ENCODE measurements around the gene SMAD7.

SMAD7 gene

DNA sequence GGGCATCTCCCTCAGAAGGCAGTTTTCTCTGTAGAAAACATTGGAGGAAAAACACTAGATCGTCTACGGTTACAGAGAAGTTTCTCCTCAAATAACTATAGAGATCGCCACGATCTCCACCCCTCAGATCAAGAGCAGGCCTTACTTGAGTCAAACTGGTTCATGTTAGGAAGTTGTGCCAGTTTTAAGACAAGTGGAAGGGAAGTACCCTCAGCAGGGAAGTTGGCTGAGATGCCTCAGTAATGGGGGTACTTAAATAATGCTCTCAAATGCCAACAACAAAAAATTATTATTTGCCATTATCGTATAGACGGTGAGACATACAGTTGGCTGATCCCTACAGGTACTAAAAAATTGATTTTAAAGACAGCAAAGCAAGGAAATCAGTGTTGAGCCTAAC, 8.2 kb upstream of the SMAD7 start:
- TF ChIP-seq, protein P1, sequence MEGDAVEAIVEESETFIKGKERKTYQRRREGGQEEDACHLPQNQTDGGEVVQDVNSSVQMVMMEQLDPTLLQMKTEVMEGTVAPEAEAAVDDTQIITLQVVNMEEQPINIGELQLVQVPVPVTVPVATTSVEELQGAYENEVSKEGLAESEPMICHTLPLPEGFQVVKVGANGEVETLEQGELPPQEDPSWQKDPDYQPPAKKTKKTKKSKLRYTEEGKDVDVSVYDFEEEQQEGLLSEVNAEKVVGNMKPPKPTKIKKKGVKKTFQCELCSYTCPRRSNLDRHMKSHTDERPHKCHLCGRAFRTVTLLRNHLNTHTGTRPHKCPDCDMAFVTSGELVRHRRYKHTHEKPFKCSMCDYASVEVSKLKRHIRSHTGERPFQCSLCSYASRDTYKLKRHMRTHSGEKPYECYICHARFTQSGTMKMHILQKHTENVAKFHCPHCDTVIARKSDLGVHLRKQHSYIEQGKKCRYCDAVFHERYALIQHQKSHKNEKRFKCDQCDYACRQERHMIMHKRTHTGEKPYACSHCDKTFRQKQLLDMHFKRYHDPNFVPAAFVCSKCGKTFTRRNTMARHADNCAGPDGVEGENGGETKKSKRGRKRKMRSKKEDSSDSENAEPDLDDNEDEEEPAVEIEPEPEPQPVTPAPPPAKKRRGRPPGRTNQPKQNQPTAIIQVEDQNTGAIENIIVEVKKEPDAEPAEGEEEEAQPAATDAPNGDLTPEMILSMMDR (IDR thresholded peaks at IDR 0.05) = no peak
- TF ChIP-seq ZFX (IDR thresholded peaks at IDR 0.05; ENCODE audit: borderline replicate concordance) = no peak
- no peak overlapping the region for H3K27ac ChIP-seq

DNA sequence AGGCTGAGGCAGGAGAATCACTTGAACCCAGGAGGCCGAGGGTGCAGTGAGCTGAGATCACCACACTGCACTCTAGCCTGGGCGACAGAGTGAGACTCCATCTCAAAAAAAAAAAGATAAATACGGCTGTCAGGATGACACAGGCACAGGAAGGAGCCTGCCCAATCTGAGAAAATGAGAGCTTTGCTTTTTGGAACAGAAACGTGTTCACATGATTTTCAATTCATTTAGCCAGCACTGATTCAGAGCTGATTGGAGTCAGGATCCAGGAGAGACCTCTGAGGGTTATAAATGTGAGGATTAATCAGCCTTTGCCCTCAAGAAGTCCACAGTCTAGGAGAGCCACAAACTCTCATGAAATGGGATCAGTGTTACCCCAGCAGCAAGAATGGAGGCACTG, 6.9 kb upstream of the SMAD7 start:
- TF ChIP-seq, protein P1 (IDR thresholded peaks at IDR 0.05) = no peak
- TF ChIP-seq ZFX (IDR thresholded peaks at IDR 0.05; ENCODE audit: borderline replicate concordance) = no peak
- no peak overlapping the region for H3K27ac ChIP-seq

DNA sequence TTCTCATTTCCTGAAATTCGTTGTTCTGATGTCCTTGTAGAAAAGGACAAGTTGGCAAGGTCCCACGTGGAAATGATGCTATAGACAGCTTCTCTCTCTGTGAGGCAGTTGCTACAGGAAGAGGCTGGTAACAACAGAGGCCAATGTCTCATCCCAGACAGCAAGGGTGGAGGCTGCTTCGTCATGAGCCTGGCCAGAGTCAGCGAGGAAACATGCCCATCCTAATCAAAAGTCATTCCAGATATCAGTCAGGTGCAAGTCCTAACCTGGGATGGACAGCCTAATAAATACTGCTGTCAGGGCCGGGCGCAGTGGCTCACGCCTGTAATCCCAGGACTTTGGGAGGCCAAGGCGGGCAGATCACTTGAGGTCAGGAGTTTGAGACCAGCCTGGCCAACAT, 6.4 kb upstream of the SMAD7 start:
- H3K27ac ChIP-seq = no peak overlapping the region
- no peak for TF ChIP-seq ZFX (IDR thresholded peaks at IDR 0.05; ENCODE audit: borderline replicate concordance)
- TF ChIP-seq, protein P1 (IDR thresholded peaks at IDR 0.05) = no peak

DNA sequence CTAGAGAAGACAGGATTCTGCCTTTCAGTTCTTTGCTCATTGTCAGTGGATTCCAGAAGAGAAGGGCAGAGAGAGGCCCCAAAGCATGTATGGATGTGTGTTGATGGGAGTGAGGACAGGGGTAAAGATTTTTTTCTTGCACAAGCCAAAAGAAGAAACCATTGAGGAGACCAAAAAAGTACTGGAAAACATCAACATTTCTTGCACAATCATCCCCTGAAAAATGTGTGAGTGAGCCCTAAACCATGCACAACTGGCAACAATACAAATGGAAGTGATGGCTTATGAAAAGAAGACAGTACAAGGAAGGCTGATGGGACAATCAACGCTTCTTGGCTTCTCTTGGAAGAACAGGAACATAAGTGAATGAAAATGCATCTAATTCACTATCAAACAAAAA, 5.6 kb upstream of the SMAD7 start:
- H3K27ac ChIP-seq = no peak overlapping the region

DNA sequence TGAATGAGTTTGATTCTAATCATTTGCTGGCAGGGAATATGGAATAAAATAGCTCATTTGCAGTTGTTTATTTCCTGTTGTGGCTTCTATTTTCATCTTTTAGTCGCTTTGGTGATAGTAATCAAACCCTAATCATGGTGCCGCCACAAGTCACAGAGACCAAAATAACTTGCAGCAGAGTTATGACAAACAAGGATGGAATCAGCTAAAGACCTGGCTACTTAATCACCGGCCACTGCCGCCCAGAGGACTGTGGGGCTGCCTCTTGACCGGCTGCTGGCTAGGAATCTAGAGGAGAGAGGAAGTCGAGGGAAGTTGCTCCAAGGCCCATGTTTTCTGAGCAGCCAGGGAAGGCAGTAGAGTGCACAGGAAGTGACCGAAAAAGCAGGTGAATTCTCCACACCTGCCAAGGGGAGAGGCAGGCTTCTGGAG, 5.1 kb upstream of the SMAD7 start:
- TF ChIP-seq, protein P1 (IDR thresholded peaks at IDR 0.05) = no peak
- TF ChIP-seq ZFX (IDR thresholded peaks at IDR 0.05; ENCODE audit: borderline replicate concordance) = no peak
- no peak overlapping the region for H3K27ac ChIP-seq

More for the DNA sequence above, 5.6 kb upstream of the SMAD7 start:
- TF ChIP-seq, protein P1 (IDR thresholded peaks at IDR 0.05) = no peak
- no peak for TF ChIP-seq ZFX (IDR thresholded peaks at IDR 0.05; ENCODE audit: borderline replicate concordance)

DNA sequence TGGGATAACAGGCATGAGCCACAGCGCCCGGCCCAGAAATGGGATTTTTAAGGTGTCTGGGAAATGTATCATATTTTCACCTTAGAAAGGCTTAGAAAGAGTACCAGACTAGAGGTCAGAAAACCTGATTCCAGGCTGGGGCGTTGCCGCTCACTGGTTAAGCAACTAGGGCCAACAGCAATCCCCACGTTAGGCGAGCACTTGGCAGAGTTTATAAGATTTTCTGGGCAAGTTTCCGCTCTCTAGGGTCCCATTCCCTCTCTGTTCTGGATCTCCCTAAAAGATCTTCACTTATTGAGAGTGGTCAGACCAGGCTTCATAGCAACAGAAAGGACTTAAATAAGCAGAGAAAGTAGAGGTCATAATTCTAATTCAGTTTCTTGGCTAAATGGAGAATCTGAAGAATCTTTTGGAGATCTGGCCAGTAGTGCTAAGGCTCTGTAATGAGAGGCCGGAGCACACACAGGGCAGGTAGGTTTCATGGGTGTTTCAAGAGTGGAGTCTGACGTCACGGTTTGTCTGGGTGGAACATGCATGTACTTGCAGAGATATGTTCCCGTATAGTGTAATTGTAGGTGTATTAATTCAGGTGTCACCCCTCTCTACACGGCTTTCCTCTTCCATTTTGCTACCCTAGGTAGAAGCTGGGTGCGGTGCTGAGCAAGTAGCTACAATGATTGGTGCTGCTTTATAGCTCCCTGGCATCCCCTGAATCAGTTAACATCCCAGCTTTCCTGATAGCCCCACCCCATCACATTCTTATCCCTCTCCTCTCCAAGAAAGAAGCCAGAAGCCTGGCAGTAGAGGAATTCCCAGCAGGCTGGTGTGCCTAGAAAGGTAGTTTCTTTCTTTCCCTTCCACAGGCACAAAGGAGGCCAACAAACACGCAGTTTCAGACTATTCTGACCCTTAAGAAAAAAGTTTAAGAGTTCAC, 4.4 kb upstream of the SMAD7 start:
- no peak overlapping the region for H3K27ac ChIP-seq
- no peak for TF ChIP-seq ZFX (IDR thresholded peaks at IDR 0.05; ENCODE audit: borderline replicate concordance)
- TF ChIP-seq, protein P1 (IDR thresholded peaks at IDR 0.05) = no peak

DNA sequence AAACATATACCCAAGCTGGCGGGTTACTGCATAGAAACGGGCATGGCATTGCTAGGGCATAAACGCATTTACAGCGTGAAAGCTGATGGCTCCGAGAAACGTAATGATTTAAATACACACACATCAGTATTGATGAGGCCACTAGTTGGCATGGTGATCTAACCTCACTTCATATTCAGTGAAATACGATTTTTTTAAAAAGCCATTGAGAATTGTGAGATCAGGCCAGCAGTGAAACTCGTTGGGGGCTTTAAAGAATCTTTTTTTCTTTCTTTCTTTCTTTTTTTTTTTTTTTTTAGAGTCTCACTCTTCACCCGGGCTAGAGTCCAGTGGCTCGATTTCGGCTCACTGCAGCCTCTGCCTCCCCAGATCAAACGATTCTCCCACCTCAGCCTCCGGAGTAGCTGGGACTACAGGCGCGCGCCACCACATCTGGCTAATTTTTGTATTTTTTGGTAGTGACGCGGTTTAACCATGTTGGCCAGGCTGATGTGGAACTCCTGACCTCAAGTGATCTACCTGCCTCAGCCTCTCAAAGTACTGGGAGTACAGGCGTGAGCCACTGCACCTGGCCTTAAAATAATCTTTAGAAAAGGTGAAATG, 2.4 kb upstream of the SMAD7 start:
- H3K27ac ChIP-seq = peak overlapping the region; percentile 94
- TF ChIP-seq, protein P1 (IDR thresholded peaks at IDR 0.05) = no peak
- no peak for TF ChIP-seq ZFX (IDR thresholded peaks at IDR 0.05; ENCODE audit: borderline replicate concordance)
